Measurements from ENCODE around the gene UROS. TPM values are rescaled to one million over a fixed set of nuclear protein-coding genes. Genes with fewer than 3 reads are reported as not detected.

Gene UROS
- total RNA-seq, 2 experiments from 2014 or later = 30.9 to 35.4 TPM

GRCh38 chr10:125865120-125865519, 42.1 kb upstream of the UROS start:
- Mint-ChIP-seq H3K27ac (no peak overlapping the region), H3K36me3 (ENCODE audit: low read depth) (no peaks in the 10 kb centered on the region), H3K4me3 (no peak overlapping the region), H3K4me1 (ENCODE audit: low read depth) (no peaks in the 10 kb centered on the region), H3K9me3 (no peaks in the 10 kb centered on the region), H3K27me3 (no peaks in the 10 kb centered on the region)
- ATAC-seq (no peak), DNase-seq (no peak)
- intact Hi-C loops (cut with micrococcal nuclease) = no loop called here
- TF ChIP-seq, protein P1, sequence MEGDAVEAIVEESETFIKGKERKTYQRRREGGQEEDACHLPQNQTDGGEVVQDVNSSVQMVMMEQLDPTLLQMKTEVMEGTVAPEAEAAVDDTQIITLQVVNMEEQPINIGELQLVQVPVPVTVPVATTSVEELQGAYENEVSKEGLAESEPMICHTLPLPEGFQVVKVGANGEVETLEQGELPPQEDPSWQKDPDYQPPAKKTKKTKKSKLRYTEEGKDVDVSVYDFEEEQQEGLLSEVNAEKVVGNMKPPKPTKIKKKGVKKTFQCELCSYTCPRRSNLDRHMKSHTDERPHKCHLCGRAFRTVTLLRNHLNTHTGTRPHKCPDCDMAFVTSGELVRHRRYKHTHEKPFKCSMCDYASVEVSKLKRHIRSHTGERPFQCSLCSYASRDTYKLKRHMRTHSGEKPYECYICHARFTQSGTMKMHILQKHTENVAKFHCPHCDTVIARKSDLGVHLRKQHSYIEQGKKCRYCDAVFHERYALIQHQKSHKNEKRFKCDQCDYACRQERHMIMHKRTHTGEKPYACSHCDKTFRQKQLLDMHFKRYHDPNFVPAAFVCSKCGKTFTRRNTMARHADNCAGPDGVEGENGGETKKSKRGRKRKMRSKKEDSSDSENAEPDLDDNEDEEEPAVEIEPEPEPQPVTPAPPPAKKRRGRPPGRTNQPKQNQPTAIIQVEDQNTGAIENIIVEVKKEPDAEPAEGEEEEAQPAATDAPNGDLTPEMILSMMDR (IDR thresholded peaks at IDR 0.05) = no peak
- ChIA-PET POLR2A (no interaction called here), CTCF (interaction anchor here (0.9 kb wide), 1 partner anchor 11 kb away, joined by 3 read pairs; no protein-coding TSS in a partner anchor)

DNA sequence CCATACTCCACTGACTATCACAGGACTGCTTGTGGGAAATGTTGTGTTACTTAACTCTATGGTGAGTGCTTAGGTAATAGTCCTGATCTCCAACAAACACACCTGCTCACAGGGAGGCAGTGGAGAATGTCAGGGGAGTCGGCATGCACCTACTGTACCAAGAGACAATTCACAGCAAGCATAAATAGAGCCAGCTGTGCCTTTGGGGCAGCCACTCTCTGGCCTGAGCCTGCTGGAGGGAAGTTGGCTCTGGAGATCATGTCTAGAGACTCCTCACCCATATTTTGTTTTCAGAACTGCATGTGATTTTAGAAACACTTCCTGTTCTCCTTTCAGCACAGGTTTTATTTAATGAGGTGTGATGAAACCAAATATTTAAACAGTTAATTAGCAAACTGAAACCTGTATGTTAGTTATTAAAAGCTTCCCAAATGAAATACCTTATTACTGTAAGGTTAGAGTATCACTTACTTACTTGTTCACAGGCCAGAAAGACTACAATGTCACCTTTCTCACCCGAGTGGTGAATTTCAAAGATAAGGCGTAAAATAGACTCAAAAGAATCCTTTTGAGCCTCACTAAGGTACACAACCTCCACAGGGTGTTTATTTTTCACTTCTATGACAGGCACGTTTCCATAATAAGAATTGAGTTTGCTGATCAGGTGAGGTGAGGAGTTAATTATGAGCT, 36.2 kb upstream of the UROS start:
- Mint-ChIP-seq H3K36me3 (ENCODE audit: low read depth) (no peaks in the 10 kb centered on the region), H3K4me1 (ENCODE audit: low read depth) (no peaks in the 10 kb centered on the region), H3K4me3 (no peak overlapping the region), H3K27ac (no peak overlapping the region), H3K9me3 (no peaks in the 10 kb centered on the region), H3K27me3 (no peaks in the 10 kb centered on the region)
- TF ChIP-seq, protein P1 (IDR thresholded peaks at IDR 0.05) = no peak
- ATAC-seq = no peak
- DNase-seq = no peak
- ChIA-PET CTCF (interaction anchor here (2.3 kb wide), 1 partner anchor 10 kb away, joined by 10 read pairs; no protein-coding TSS in a partner anchor), POLR2A (no interaction called here)
- intact Hi-C loops (cut with micrococcal nuclease) = no loop called here

GRCh38 chr10:125857185-125857760, 34.2 kb upstream of the UROS start:
- ChIA-PET POLR2A (no interaction called here), CTCF (interaction anchor here (0.9 kb wide), 1 partner anchor 12 kb away, joined by 3 read pairs; no protein-coding TSS in a partner anchor)
- Mint-ChIP-seq H3K36me3 (ENCODE audit: low read depth) (peaks cover 11% of the 10 kb centered on the region), H3K9me3 (no peaks in the 10 kb centered on the region), H3K4me1 (ENCODE audit: low read depth) (no peaks in the 10 kb centered on the region), H3K27ac (no peak overlapping the region), H3K4me3 (no peak overlapping the region), H3K27me3 (no peaks in the 10 kb centered on the region)
- DNase-seq (no peak), ATAC-seq (no peak)
- intact Hi-C loops (cut with micrococcal nuclease) = no loop called here
- TF ChIP-seq, protein P1 (IDR thresholded peaks at IDR 0.05) = no peak

DNA sequence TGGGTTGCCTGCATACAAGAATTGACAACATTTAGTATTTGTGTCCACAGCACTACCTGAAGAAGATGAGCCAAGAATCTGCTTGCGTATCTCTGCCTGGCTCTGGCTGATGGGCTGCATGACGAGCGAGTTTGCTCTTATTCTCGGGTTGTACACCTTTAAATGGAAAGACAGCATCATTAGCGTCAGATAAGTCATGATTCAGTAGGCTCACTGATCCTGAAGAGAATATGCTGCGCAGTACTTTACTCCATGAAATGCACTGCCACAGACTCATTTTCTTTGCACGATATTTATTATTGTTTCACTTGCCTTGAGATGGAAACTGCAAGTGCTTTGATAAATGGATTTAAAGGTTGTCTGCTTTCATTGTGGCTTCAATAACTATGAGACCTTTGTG, 29.4 kb upstream of the UROS start:
- TF ChIP-seq, protein P1 (IDR thresholded peaks at IDR 0.05) = no peak
- no peak for DNase-seq
- ChIA-PET POLR2A (no interaction called here), CTCF (no interaction called here)
- intact Hi-C loops (cut with micrococcal nuclease) = no loop called here
- Mint-ChIP-seq H3K36me3 (ENCODE audit: low read depth) (peaks cover 26% of the 10 kb centered on the region), H3K27me3 (no peaks in the 10 kb centered on the region), H3K27ac (no peak overlapping the region), H3K4me1 (ENCODE audit: low read depth) (no peaks in the 10 kb centered on the region), H3K4me3 (no peak overlapping the region), H3K9me3 (no peaks in the 10 kb centered on the region)
- ATAC-seq = no peak
